Measurements from ENCODE around the gene AP1G1. TPM values are rescaled to one million over a fixed set of nuclear protein-coding genes. Genes with fewer than 3 reads are reported as not detected.
"Not testable (repeated sequence)": the region's sequence is repeated elsewhere in the genome, so short reads cannot be mapped to it uniquely, and the experiment has no call there.

AP1G1 gene
- total RNA-seq, 1 donor from 2014 or later, result 90.5 TPM

DNA sequence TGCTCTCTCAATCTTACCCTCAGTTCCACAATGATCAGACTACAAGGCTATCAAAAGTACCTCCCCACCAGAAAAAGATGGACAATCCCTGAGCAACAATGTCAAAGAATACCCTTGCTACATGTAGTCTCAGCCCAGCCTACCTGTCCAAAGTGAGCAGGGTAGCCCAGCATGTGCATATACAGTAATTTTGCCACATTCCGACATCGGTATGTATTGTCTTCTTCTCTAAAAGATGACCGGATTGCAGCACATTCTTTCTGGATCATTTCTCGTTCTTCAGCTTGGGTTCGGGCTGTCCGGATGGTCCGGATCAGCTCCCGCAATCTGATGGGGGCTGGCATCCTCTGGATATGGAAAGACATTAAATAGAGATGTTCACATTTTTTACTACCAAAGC is 19.5 kb downstream of the AP1G1 start:
- Mint-ChIP-seq H3K27me3 (no peaks in the 10 kb centered on the region), H3K36me3 (peaks cover 23% of the 10 kb centered on the region), H3K9me3 (no peaks in the 10 kb centered on the region), H3K27ac (no peak overlapping the region), H3K4me3 (no peak overlapping the region), H3K4me1 (ENCODE audit: unreplicated experiment) (peaks cover 6% of the 10 kb centered on the region)
- no peak for DNase-seq (ENCODE audit: extremely low spot score, unreplicated experiment)
- TF ChIP-seq, protein P1, sequence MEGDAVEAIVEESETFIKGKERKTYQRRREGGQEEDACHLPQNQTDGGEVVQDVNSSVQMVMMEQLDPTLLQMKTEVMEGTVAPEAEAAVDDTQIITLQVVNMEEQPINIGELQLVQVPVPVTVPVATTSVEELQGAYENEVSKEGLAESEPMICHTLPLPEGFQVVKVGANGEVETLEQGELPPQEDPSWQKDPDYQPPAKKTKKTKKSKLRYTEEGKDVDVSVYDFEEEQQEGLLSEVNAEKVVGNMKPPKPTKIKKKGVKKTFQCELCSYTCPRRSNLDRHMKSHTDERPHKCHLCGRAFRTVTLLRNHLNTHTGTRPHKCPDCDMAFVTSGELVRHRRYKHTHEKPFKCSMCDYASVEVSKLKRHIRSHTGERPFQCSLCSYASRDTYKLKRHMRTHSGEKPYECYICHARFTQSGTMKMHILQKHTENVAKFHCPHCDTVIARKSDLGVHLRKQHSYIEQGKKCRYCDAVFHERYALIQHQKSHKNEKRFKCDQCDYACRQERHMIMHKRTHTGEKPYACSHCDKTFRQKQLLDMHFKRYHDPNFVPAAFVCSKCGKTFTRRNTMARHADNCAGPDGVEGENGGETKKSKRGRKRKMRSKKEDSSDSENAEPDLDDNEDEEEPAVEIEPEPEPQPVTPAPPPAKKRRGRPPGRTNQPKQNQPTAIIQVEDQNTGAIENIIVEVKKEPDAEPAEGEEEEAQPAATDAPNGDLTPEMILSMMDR (conservative IDR thresholded peaks at IDR 0.05), result no peak

DNA sequence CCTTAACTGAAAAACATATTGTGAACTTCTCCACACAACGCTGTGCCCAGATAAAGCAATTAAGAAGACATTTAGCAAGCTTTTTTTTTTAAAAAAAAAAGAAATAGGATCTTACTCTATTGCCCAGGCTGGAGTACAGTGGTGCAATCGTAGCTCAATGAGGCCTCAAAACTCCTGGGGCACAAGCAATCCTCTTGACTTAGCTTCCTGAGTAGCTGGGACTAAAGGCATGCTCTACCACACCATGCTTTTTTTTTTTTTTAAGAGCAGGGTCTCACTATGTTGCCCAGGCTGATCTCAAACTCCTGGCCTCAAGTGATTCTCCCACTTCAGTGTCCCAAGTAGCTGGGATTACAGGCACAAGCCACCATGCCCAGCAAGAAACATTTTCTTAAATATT is 20.1 kb downstream of the AP1G1 start:
- Mint-ChIP-seq H3K4me1 (ENCODE audit: unreplicated experiment) (peaks cover 6% of the 10 kb centered on the region), H3K4me3 (no peak overlapping the region), H3K36me3 (peaks cover 23% of the 10 kb centered on the region), H3K27ac (no peak overlapping the region), H3K27me3 (no peaks in the 10 kb centered on the region), H3K9me3 (no peaks in the 10 kb centered on the region)
- TF ChIP-seq, protein P1 (conservative IDR thresholded peaks at IDR 0.05), result no peak
- peak; percentile 16 for DNase-seq (ENCODE audit: extremely low spot score, unreplicated experiment)

DNA sequence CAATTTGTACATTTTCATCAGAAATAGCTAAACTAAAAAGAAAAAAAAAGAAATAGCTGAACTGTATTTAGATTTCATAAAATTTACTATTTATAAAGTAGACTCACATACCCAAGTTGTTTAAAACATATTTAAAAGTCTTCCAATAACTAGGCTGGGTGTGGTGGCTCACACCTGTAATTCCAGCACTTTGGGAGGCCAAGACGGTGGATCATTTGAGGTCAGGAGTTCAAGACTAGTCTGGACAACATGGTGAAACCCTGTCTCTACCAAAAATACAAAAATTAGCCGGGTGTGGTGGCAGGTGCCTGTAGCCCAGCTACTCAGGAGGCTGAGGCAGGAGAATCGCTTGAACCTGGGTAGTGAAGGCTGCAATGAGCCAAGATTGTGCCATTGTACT is 23.5 kb downstream of the AP1G1 start:
- not testable (repeated sequence) for H3K27ac Mint-ChIP-seq; DNase-seq (ENCODE audit: extremely low spot score, unreplicated experiment); H3K4me3 Mint-ChIP-seq; H3K9me3 Mint-ChIP-seq; H3K4me1 Mint-ChIP-seq (ENCODE audit: unreplicated experiment); H3K27me3 Mint-ChIP-seq
- peaks cover 24% of the 10 kb centered on the region for H3K36me3 Mint-ChIP-seq

DNA sequence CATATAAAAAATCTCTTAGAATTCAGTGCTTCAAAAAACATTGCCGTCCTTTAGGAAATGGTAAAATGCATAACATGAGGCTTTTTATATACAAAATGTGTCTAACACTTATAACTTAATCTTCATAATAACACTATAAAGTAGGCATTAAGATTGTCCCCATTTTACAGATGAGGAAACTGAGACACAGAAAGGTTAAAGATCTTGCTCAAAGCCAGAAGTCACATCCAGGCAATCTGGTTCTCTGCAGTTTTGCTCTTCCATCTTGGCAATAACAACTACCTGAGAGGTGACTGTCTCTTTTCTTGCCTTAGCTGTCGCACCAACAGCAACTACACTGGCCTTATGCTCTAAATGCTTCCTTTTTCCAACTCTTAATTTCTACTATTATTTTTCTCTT is 24.5 kb downstream of the AP1G1 start:
- Mint-ChIP-seq H3K4me1 (ENCODE audit: unreplicated experiment) (no peaks in the 10 kb centered on the region), H3K4me3 (no peak overlapping the region), H3K27me3 (no peaks in the 10 kb centered on the region), H3K9me3 (no peaks in the 10 kb centered on the region), H3K27ac (no peak overlapping the region), H3K36me3 (peaks cover 20% of the 10 kb centered on the region)
- TF ChIP-seq, protein P1 (conservative IDR thresholded peaks at IDR 0.05), result no peak
- DNase-seq (ENCODE audit: extremely low spot score, unreplicated experiment), result no peak

DNA sequence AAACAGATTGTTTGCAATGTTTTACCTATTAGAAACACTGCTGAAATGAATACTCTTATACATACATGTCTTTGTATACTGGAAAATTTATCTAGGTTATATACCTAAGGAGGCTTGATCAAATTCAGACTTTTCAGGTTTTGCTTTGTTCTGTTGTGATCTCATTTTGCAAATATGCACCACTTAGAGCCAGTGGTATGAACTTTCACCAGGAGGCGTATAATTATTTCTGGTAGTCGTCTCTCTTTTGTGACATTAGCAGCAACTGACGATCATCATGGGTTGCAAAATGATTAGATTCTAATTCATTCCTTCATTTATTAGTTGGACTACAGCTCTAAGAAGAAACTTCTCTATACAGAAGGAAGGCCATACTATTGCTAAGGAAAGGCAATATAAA is 26.9 kb downstream of the AP1G1 start:
- DNase-seq (ENCODE audit: extremely low spot score, unreplicated experiment), result no peak
- peak overlapping the region; percentile 77 for H3K27ac Mint-ChIP-seq
- peaks cover 9% of the 10 kb centered on the region for H3K36me3 Mint-ChIP-seq
- H3K4me3 Mint-ChIP-seq, result peak overlapping the region; percentile 23
- H3K9me3 Mint-ChIP-seq, result no peaks in the 10 kb centered on the region
- TF ChIP-seq, protein P1 (conservative IDR thresholded peaks at IDR 0.05), result no peak
- no peaks in the 10 kb centered on the region for H3K27me3 Mint-ChIP-seq
- peaks cover 4% of the 10 kb centered on the region for H3K4me1 Mint-ChIP-seq (ENCODE audit: unreplicated experiment)

DNA sequence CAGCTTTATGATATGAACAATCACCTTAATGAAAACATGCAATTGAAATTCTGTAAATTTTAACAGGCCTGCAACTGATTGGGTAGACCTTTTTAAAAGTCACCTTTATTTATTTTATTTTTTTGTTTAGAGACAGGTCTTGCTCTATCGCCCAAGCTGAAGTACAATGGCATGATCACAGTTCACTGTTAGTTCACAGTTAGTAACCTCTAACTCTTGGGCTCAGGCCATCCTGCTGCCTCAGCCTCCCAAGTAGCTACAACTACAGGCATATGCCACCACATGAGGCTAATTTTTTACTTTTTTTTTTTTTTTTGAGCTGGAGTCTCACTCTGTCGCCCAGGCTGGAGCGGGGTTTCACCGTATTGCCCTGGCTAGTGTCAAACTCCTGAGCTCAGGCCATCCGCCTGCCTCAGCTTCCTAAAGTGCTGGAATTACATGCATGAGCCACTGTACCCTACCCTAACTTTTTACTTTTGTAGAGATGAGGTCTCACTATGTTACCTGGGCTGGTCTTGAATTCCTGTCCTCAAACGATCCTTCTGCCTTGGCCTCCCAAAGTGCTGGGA is 28.0 kb downstream of the AP1G1 start:
- Mint-ChIP-seq H3K36me3 (peaks cover 12% of the 10 kb centered on the region), H3K27me3 (no peaks in the 10 kb centered on the region), H3K4me1 (ENCODE audit: unreplicated experiment) (peaks cover 4% of the 10 kb centered on the region), H3K27ac (no peak overlapping the region), H3K9me3 (no peaks in the 10 kb centered on the region), H3K4me3 (no peak overlapping the region)
- DNase-seq (ENCODE audit: extremely low spot score, unreplicated experiment), result no peak
- TF ChIP-seq, protein P1 (conservative IDR thresholded peaks at IDR 0.05), result no peak

Data from type B pancreatic cell (in vitro differentiated cells).